Measurements from ENCODE around the gene DOCK1. TPM values are rescaled to one million over a fixed set of nuclear protein-coding genes. Genes with fewer than 3 reads are reported as not detected.

The DOCK1 gene
- polyA plus RNA-seq (2012; rRNA removed), result 15.5 and 15.6 TPM in 2 replicates
- polyA plus RNA-seq (2012; cell fraction: cytosol; rRNA removed), result 20.8 and 21.1 TPM in 2 replicates
- polyA plus RNA-seq (2012; cell fraction: nucleus; rRNA removed), result 15.1 and 19.9 TPM in 2 replicates

DNA sequence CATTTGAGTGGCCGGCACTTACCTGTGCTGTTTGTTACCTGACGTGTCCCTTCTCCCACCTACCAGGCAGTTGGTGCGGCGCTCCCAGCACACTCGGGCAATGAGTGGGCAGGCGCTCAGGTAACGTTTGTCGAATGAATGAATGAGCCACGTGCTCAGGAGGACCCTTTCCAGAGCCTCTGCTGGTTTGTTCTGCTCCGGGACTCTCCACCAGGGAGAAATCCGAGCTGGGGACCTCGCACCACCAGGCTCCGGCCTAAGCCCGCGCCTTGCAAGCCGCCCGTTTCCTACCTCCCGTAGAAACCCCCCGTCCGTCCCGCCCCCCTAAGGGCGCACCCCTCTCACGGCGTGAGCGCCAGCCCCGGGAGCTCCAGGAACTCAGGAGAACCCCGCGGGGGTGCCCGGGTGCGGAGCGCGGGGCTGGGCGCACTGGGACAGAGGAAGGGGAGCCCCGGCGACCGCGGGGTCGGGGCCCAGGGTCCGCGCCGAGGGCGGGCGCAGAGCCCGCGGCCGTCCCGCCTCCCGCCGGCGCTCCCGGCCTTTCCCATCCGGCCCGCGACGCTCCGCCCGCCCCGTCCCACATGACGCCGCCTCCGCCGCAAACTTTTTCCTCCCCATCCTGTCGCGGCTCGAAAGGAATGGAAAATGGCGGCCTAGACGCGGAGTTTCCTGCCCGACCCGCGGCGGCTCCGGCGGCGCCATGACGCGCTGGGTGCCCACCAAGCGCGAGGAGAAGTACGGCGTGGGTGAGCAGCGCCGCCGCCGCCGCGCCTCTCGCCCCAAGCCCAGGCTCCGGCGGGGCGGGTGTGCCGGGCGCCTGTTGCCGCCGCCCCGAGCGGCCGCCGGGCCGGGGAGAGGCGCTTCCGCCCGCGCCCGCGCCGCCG lies at the start of gene DOCK1:
TSS of gene DOCK1 (plus strand) at position 611 of the 884 bp plus-strand sequence. CDS start at position 701, 90 bp downstream.
- H3K4me2 ChIP-seq, result peak within 1 kb of the TSS; percentile 99
- H3K27me3 ChIP-seq (ENCODE audit: insufficient read depth), result no peaks in the 10 kb centered on the region
- H4K20me1 ChIP-seq (ENCODE audit: insufficient read depth), result peaks cover 25% of the 10 kb centered on the region
- peak; percentile 93 for DNase-seq
- H3K9me3 ChIP-seq, result no peaks in the 10 kb centered on the region
- POLR2A ChIA-PET, result no interaction called here
- H3K9me2 ChIP-seq, result no peaks in the 10 kb centered on the region
- H3K27ac ChIP-seq (ENCODE audit: low read depth in 2 of 2, low read length in 1 of 2), result peak within 1 kb of the TSS; percentile 41 to 58; a peak in 2 of 4 replicates
- TF ChIP-seq, protein P1, sequence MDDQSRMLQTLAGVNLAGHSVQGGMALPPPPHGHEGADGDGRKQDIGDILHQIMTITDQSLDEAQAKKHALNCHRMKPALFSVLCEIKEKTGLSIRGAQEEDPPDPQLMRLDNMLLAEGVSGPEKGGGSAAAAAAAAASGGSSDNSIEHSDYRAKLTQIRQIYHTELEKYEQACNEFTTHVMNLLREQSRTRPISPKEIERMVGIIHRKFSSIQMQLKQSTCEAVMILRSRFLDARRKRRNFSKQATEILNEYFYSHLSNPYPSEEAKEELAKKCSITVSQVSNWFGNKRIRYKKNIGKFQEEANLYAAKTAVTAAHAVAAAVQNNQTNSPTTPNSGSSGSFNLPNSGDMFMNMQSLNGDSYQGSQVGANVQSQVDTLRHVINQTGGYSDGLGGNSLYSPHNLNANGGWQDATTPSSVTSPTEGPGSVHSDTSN (IDR thresholded peaks at IDR 0.05), result no peak
- no peak for TF ChIP-seq EP300 (IDR thresholded peaks at IDR 0.05; ENCODE audit: borderline replicate concordance in 1 of 2, low read depth in 1 of 2, low read length in 1 of 2)
- TF ChIP-seq, protein P2, sequence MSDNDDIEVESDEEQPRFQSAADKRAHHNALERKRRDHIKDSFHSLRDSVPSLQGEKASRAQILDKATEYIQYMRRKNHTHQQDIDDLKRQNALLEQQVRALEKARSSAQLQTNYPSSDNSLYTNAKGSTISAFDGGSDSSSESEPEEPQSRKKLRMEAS (IDR thresholded peaks at IDR 0.05; ENCODE audit: low read depth), result peak; percentile 11; the same call in 1 of the 2 replicates
- TF ChIP-seq ELF1 (IDR thresholded peaks at IDR 0.05), result no peak
- TF ChIP-seq, protein P3, sequence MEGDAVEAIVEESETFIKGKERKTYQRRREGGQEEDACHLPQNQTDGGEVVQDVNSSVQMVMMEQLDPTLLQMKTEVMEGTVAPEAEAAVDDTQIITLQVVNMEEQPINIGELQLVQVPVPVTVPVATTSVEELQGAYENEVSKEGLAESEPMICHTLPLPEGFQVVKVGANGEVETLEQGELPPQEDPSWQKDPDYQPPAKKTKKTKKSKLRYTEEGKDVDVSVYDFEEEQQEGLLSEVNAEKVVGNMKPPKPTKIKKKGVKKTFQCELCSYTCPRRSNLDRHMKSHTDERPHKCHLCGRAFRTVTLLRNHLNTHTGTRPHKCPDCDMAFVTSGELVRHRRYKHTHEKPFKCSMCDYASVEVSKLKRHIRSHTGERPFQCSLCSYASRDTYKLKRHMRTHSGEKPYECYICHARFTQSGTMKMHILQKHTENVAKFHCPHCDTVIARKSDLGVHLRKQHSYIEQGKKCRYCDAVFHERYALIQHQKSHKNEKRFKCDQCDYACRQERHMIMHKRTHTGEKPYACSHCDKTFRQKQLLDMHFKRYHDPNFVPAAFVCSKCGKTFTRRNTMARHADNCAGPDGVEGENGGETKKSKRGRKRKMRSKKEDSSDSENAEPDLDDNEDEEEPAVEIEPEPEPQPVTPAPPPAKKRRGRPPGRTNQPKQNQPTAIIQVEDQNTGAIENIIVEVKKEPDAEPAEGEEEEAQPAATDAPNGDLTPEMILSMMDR (IDR thresholded peaks at IDR 0.05), result no peak
- TF ChIP-seq GABPA (IDR thresholded peaks at IDR 0.05; ENCODE audit: low read depth), result peak; percentile 31; the same call in 1 of the 2 replicates
- TF ChIP-seq POLR2AphosphoS5 (IDR thresholded peaks at IDR 0.05; ENCODE audit: low read depth, low read length), result peak; percentile 63; the same call in 1 of the 2 replicates
- TF ChIP-seq, protein P4, sequence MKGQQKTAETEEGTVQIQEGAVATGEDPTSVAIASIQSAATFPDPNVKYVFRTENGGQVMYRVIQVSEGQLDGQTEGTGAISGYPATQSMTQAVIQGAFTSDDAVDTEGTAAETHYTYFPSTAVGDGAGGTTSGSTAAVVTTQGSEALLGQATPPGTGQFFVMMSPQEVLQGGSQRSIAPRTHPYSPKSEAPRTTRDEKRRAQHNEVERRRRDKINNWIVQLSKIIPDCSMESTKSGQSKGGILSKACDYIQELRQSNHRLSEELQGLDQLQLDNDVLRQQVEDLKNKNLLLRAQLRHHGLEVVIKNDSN (IDR thresholded peaks at IDR 0.05; ENCODE audit: borderline replicate concordance, low read depth), result peak; percentile 55; the same call in 1 of the 2 replicates
- TF ChIP-seq, protein P5, sequence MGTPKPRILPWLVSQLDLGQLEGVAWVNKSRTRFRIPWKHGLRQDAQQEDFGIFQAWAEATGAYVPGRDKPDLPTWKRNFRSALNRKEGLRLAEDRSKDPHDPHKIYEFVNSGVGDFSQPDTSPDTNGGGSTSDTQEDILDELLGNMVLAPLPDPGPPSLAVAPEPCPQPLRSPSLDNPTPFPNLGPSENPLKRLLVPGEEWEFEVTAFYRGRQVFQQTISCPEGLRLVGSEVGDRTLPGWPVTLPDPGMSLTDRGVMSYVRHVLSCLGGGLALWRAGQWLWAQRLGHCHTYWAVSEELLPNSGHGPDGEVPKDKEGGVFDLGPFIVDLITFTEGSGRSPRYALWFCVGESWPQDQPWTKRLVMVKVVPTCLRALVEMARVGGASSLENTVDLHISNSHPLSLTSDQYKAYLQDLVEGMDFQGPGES (IDR thresholded peaks at IDR 0.05; ENCODE audit: low read depth, low read length), result no peak
- TF ChIP-seq, protein P6, sequence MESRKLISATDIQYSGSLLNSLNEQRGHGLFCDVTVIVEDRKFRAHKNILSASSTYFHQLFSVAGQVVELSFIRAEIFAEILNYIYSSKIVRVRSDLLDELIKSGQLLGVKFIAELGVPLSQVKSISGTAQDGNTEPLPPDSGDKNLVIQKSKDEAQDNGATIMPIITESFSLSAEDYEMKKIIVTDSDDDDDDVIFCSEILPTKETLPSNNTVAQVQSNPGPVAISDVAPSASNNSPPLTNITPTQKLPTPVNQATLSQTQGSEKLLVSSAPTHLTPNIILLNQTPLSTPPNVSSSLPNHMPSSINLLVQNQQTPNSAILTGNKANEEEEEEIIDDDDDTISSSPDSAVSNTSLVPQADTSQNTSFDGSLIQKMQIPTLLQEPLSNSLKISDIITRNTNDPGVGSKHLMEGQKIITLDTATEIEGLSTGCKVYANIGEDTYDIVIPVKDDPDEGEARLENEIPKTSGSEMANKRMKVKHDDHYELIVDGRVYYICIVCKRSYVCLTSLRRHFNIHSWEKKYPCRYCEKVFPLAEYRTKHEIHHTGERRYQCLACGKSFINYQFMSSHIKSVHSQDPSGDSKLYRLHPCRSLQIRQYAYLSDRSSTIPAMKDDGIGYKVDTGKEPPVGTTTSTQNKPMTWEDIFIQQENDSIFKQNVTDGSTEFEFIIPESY (IDR thresholded peaks at IDR 0.05; ENCODE audit: borderline replicate concordance, low read depth), result no peak
- TF ChIP-seq YY1 (IDR thresholded peaks at IDR 0.05; ENCODE audit: low read depth), result peak; percentile 89
- peak; percentile 71 for TF ChIP-seq TAF1 (IDR thresholded peaks at IDR 0.05; ENCODE audit: borderline replicate concordance, low read depth, low read length)
- no peak for TF ChIP-seq GATA2 (CRISPR knock-in tag; IDR thresholded peaks at IDR 0.05)
- H3K36me3 ChIP-seq (replicated peaks in 1 of 2; ENCODE audit: control insufficient read depth in 1 of 2, insufficient read depth in 2 of 2, low read length in 1 of 2), result peaks cover 0 to 3% of the 10 kb centered on the region in 2 experiments
- WGBS (ENCODE audit: low lambda C conversion rate), result 14% methylated on average over 23 of the region's 108 CpGs
- H3K4me3 ChIP-seq (ENCODE audit: low read depth in 2 of 2, low read length in 1 of 2), result peak within 1 kb of the TSS; percentile 73 to 75
- CTCF ChIA-PET, result no interaction called here
- peaks cover 54% of the 10 kb centered on the region for H3K79me2 ChIP-seq (ENCODE audit: insufficient read depth)
- peak within 1 kb of the TSS; percentile 80 for H3K9ac ChIP-seq
- peaks cover 9 to 14% of the 10 kb centered on the region in 2 experiments; a peak in 2 of 4 replicates for H3K4me1 ChIP-seq (ENCODE audit: control insufficient read depth in 1 of 2, insufficient read depth in 2 of 2, low read depth in 1 of 2, low read length in 1 of 2)
- no peaks in the 10 kb centered on the region for H3F3A ChIP-seq (replicated peaks; ENCODE audit: insufficient read depth)
- peak within 1 kb of the TSS; percentile 79 for H2AFZ ChIP-seq (ENCODE audit: low read depth)

Data from SK-N-SH (cell line).